HepG2 (cell line): ENCODE measurements around the gene SH2D6. TPM values are rescaled to one million over a fixed set of nuclear protein-coding genes. Genes with fewer than 3 reads are reported as not detected.

Experiments used
- CHCHD3 ChIP-seq: sonication (generic); formaldehyde crosslinking; IDR thresholded peaks from 2 replicates; pipeline ENCODE4 v1.8.0; 2022; ENCODE audit warnings: mild to moderate bottlenecking, missing genetic modification reagents, moderate library complexity
- EP300 ChIP-seq, 3 experiments: sonication (generic) in 1 of 3; formaldehyde crosslinking in 1 of 3; IDR thresholded peaks; 2 replicates each; pipeline versions ENCODE4 v1.5.1 to v1.6.1; 2011 to 2020; ENCODE audit warnings: low read depth in 2 of 3, low read length in 2 of 3, borderline replicate concordance in 1 of 3, improper control_type of control experiment in 1 of 3, mild to moderate bottlenecking in 1 of 3, missing genetic modification reagents in 1 of 3, moderate library complexity in 1 of 3
- ETV5 ChIP-seq: IDR thresholded peaks from 2 replicates; pipeline ENCODE4 v1.6.1; 2018; ENCODE audit warnings: missing biosample characterization, missing genetic modification reagents, inconsistent platforms, borderline replicate concordance
- HINFP ChIP-seq: sonication (generic); formaldehyde crosslinking; IDR thresholded peaks from 2 replicates; pipeline ENCODE4 v1.4.0; 2020; ENCODE audit warnings: low read depth, mild to moderate bottlenecking, missing genetic modification reagents
- MAFF ChIP-seq: IDR thresholded peaks from 2 replicates; pipeline ENCODE4 v1.6.1; 2011; ENCODE audit warnings: low read depth, low read length, improper control_type of control experiment
- NFE2L2 ChIP-seq: fragments of 150-350 bp; IDR thresholded peaks from 2 replicates; pipeline ENCODE4 v1.6.1; 2014; ENCODE audit warnings: low read length
- SMC3 ChIP-seq: IDR thresholded peaks from 2 replicates; pipeline ENCODE4 v1.6.1; 2011; ENCODE audit warnings: low read length, improper control_type of control experiment
- SP1 ChIP-seq, 2 experiments: fragments of 450-650 bp in 1 of 2; sonication (generic) in 1 of 2; formaldehyde crosslinking in 1 of 2; IDR thresholded peaks; 2 replicates each; pipeline versions ENCODE4 v1.4.0 to v1.6.1; 2016 to 2020; ENCODE audit warnings: missing genetic modification reagents in 1 of 2
- TAF15 ChIP-seq: fragments of 200-400 bp; formaldehyde crosslinking; IDR thresholded peaks from one replicate; pipeline ENCODE4 v1.6.1; 2018; ENCODE audit warnings: mild to moderate bottlenecking, low read depth, low read length; ENCODE audit not compliant: poor library complexity, severe bottlenecking
- TBX2 ChIP-seq: sonication (generic); formaldehyde crosslinking; IDR thresholded peaks from 2 replicates; pipeline ENCODE4 v1.5.0; 2020; ENCODE audit warnings: missing genetic modification reagents, mild to moderate bottlenecking, borderline replicate concordance
- THAP11 ChIP-seq: IDR thresholded peaks from 2 replicates; pipeline ENCODE4 v1.6.1; 2016; ENCODE audit warnings: missing biosample characterization, missing genetic modification reagents
- ZBTB14 ChIP-seq: sonication (generic); formaldehyde crosslinking; IDR thresholded peaks from 2 replicates; pipeline ENCODE4 v1.4.0; 2020; ENCODE audit warnings: missing genetic modification reagents
- ZBTB33 ChIP-seq: sonication (generic); formaldehyde crosslinking; IDR thresholded peaks from 2 replicates; pipeline ENCODE4 v1.4.0; 2020; ENCODE audit warnings: missing genetic modification reagents
- ZC3H13 ChIP-seq: sonication (generic); formaldehyde crosslinking; IDR thresholded peaks from 2 replicates; pipeline ENCODE4 v1.8.1; 2023; ENCODE audit warnings: mild to moderate bottlenecking, missing genetic modification reagents, moderate library complexity
- ZEB1 ChIP-seq: IDR thresholded peaks from 2 replicates; pipeline ENCODE4 v1.6.1; 2012; ENCODE audit warnings: mild to moderate bottlenecking, low read depth, inconsistent platforms; ENCODE audit not compliant: insufficient replicate concordance
- ZFP90 ChIP-seq: sonication (generic); formaldehyde crosslinking; IDR thresholded peaks from 2 replicates; pipeline ENCODE4 v1.8.0; 2022; ENCODE audit warnings: missing genetic modification reagents, mild to moderate bottlenecking, inconsistent platforms, borderline replicate concordance
- ZNF343 ChIP-seq: sonication (generic); formaldehyde crosslinking; IDR thresholded peaks from 2 replicates; pipeline ENCODE4 v1.4.0; 2020; ENCODE audit warnings: mild to moderate bottlenecking, missing genetic modification reagents
- ZNF563 ChIP-seq: sonication (generic); formaldehyde crosslinking; IDR thresholded peaks from 2 replicates; pipeline ENCODE4 v1.8.0; 2022; ENCODE audit warnings: mild to moderate bottlenecking, moderate library complexity, missing genetic modification reagents
- ZNF879 ChIP-seq: sonication (generic); formaldehyde crosslinking; IDR thresholded peaks from 2 replicates; pipeline ENCODE4 v1.8.1; 2023; ENCODE audit warnings: missing genetic modification reagents
- polyA plus RNA-seq, 8 experiments: library from polyadenylated mRNA; depleted of rRNA in 3 of 8; stranded (reverse) in 7 of 8; unstranded in 1 of 8; fragments of >200 nt; fragmentation: Illumina TruSeq in 4 of 8; extraction: Trizol in 4 of 8; gene quantifications; 2 replicates each; pipeline versions ENCODE4 v1.2.1 to v1.2.3, GENCODE V29; 2011 to 2016; ENCODE audit warnings: low read depth in 4 of 8, missing spikeins in 1 of 8, mixed read lengths in 1 of 8; ENCODE audit not compliant: insufficient read depth in 1 of 8
- total RNA-seq, 5 experiments: library from RNA; depleted of rRNA; stranded (reverse); fragments of >200 nt; fragmentation: Illumina TruSeq; extraction: Trizol; gene quantifications; 2 replicates each; pipeline ENCODE4 v1.2.3, GENCODE V29; 2016; ENCODE audit warnings: low read depth in 1 of 5
- TF ChIP-seq, protein P1 (sequence below): IDR thresholded peaks from 2 replicates; pipeline ENCODE4 v1.6.1; 2016; ENCODE audit warnings: low read depth, control low read depth
- TF ChIP-seq, protein P2 (sequence below): IDR thresholded peaks from 2 replicates; pipeline ENCODE4 v1.6.1; 2016; ENCODE audit warnings: missing genetic modification reagents, missing compliant biosample characterization
- TF ChIP-seq, protein P3 (sequence below): sonication (generic); formaldehyde crosslinking; conservative IDR thresholded peaks from 2 replicates; pipeline ENCODE4 v1.8.0; 2022; ENCODE audit warnings: low read depth, missing genetic modification reagents

Gene SH2D6
- total and polyA plus RNA-seq, 2 of the 13 experiments (the other 11 are each of a cell fraction or from before 2014, with no cell fraction given), result 0.11 to 0.26 TPM

DNA sequence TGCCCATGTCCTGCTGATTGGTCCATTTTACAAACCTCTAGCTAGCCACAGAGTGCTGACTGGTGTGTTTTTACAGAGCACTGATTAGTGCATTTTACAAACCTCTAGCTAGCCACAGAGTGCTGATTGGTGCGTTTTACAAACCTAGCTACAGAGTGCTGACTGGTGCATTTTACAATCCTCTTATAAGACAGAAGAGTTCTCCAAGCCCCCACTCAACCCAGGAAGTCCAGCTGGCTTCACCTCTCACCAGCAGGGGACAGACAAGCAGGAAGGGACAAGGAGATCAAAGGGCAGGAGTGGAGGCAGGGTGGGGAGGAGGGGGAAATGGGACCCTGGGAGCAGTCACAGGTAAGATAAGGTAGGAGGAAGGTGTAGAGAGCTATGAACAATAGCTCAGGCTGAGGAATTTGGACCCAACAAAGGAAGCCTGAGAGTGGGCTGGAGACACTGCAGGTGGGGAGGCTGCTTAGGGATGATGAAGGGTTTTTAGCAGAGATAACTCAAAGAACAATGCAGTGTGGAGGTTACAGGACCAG lies 37.1 kb downstream of the SH2D6 start (continued):
- TF ChIP-seq ZEB1 (peak; percentile 89), NFE2L2 (no peak), ZNF563 (no peak), SMC3 (peak; percentile 25; the same call in 1 of the 2 replicates), ZNF343 (CRISPR knock-in tag) (no peak), ETV5 (CRISPR knock-in tag) (peak; percentile 55; the same call in 1 of the 2 replicates), ZBTB14 (CRISPR knock-in tag) (no peak), HINFP (CRISPR knock-in tag) (no peak), ZBTB33 (CRISPR knock-in tag) (no peak), TBX2 (no peak), EP300 (IDR thresholded peaks at IDR 0.05; ENCODE audit: low read depth in 2 of 2, low read length in 2 of 2) (no peak; a peak in 1 of 4 replicates), EP300 (CRISPR knock-in tag; IDR thresholded peaks at IDR 0.05; ENCODE audit: borderline replicate concordance) (peak; percentile 31; the same call in 1 of the 2 replicates), ZNF879 (CRISPR knock-in tag) (no peak), ZC3H13 (CRISPR knock-in tag) (no peak), SP1 (IDR thresholded peaks at IDR 0.05) (no peak), SP1 (CRISPR knock-in tag; IDR thresholded peaks at IDR 0.05) (no peak), TAF15 (no peak), MAFF (peak; percentile 95), THAP11 (0 out of 2 replicates have a peak, but pooled peaks have one; percentile 28), ZFP90 (CRISPR knock-in tag) (no peak), CHCHD3 (CRISPR knock-in tag) (no peak)
- TF ChIP-seq, protein P1, sequence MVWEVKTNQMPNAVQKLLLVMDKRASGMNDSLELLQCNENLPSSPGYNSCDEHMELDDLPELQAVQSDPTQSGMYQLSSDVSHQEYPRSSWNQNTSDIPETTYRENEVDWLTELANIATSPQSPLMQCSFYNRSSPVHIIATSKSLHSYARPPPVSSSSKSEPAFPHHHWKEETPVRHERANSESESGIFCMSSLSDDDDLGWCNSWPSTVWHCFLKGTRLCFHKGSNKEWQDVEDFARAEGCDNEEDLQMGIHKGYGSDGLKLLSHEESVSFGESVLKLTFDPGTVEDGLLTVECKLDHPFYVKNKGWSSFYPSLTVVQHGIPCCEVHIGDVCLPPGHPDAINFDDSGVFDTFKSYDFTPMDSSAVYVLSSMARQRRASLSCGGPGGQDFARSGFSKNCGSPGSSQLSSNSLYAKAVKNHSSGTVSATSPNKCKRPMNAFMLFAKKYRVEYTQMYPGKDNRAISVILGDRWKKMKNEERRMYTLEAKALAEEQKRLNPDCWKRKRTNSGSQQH (CRISPR knock-in tag), result no peak
- TF ChIP-seq, protein P2, sequence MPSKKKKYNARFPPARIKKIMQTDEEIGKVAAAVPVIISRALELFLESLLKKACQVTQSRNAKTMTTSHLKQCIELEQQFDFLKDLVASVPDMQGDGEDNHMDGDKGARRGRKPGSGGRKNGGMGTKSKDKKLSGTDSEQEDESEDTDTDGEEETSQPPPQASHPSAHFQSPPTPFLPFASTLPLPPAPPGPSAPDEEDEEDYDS (CRISPR knock-in tag), result no peak
- TF ChIP-seq, protein P3, sequence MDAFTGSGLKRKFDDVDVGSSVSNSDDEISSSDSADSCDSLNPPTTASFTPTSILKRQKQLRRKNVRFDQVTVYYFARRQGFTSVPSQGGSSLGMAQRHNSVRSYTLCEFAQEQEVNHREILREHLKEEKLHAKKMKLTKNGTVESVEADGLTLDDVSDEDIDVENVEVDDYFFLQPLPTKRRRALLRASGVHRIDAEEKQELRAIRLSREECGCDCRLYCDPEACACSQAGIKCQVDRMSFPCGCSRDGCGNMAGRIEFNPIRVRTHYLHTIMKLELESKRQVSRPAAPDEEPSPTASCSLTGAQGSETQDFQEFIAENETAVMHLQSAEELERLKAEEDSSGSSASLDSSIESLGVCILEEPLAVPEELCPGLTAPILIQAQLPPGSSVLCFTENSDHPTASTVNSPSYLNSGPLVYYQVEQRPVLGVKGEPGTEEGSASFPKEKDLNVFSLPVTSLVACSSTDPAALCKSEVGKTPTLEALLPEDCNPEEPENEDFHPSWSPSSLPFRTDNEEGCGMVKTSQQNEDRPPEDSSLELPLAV (CRISPR knock-in tag), result no peak
